Cardiac muscle cell (in vitro differentiated cells and primary cell): ENCODE measurements around the gene FAM114A2. TPM values are rescaled to one million over a fixed set of nuclear protein-coding genes. Genes with fewer than 3 reads are reported as not detected.

Experiments
- DNase-seq, 2 donors: peaks; one replicate each; pipeline versions ENCODE4 v3.0.0 to v3.0.0-alpha.2; 2010 to 2017; ENCODE audit warnings: low read depth in 1 of 2, low spot score in 1 of 2
- H3K27ac ChIP-seq: fragments of 200-600 bp; sonication (generic); 2 replicates; pipeline ENCODE4 v1.5.1; 2016
- H3K27me3 ChIP-seq: fragments of 200-600 bp; sonication (generic); 2 replicates; pipeline ENCODE4 v1.6.0; 2016; ENCODE audit warnings: control low read depth
- H3K36me3 ChIP-seq: fragments of 200-600 bp; sonication (generic); 2 replicates; pipeline ENCODE4 v1.5.1; 2016; ENCODE audit warnings: control low read depth
- H3K4me1 ChIP-seq: fragments of 200-600 bp; sonication (generic); 2 replicates; pipeline ENCODE4 v1.8.1; 2017; ENCODE audit warnings: low read depth, mild to moderate bottlenecking, mixed run types
- H3K4me3 ChIP-seq: fragments of 200-600 bp; sonication (generic); 2 replicates; pipeline ENCODE4 v1.5.1; 2016; ENCODE audit warnings: mild to moderate bottlenecking
- H3K9me3 ChIP-seq: fragments of 200-600 bp; sonication (generic); 2 replicates; pipeline ENCODE4 v1.5.1; 2017; ENCODE audit warnings: low read depth, mild to moderate bottlenecking, control low read depth
- polyA plus RNA-seq: library from polyadenylated mRNA; unstranded; fragments of >200 nt; fragmentation: Nextera tagmentation; extraction: Ambion mirVana; gene quantifications from 2 replicates; pipeline ENCODE4 v1.2.1, GENCODE V29; 2016
- total RNA-seq: library from RNA; depleted of rRNA; stranded (reverse); fragments of >200 nt; gene quantifications from 2 replicates; pipeline ENCODE4 v1.2.3, GENCODE V29; 2016
- TF ChIP-seq, protein P1 (sequence below): IDR thresholded peaks from 2 replicates; pipeline ENCODE4 v1.5.1; 2012; ENCODE audit warnings: low read depth, mild to moderate bottlenecking, low read length

Gene FAM114A2
- total RNA-seq (10.3 and 10.7 TPM in 2 replicates), polyA plus RNA-seq (13.6 and 18.1 TPM in 2 replicates)

DNA sequence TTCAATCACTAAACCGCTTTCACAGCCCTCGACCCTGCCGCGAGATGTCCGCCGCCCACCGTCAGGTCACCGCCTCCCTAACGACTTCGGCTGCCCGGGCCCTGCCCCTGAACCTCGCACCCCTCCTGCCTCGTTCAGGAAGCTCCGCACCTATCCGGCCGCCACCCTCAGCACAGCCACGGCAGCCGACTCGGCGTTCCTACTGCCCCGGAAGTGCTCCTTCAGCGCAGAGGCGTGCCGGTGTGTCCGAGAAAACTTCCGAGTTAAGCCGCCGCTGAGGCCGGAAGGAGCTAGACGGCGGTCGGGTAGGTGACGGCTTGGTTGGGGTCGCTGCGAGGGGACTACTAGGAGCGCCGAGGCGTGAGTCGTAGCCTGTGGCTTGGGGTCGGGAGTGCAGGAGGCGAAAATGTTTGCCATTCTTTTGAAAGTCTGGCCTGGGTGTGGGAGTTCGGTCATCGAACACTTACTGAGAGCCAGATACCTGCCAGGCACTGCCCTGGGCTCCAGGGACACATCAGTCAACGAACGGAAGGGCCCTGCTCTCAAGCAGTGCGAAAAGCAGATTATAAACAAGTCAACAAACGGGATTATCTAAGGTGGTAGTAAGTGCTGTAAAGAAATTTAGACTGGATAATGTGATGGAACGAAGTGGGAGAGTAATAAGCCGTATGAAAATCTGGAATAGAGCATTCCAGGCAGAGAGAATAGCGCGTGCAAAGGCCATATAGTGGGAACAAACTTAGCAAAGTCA is at the start of gene FAM114A2, which contains the start of gene MFAP3:
FAM114A2 (minus strand) TSS at position 204 of the 751 bp plus-strand sequence. CDS start 3,957 bp downstream, outside the sequence.
MFAP3 (plus strand) TSS at position 261 of the 751 bp plus-strand sequence. CDS start 10,756 bp downstream, outside the sequence.
- Histone ChIP-seq H3K36me3 (peaks cover 4% of the 10 kb centered on the region), H3K4me3 (peak within 1 kb of the TSS; percentile 70), H3K4me1 (no peaks in the 10 kb centered on the region), H3K9me3 (no peaks in the 10 kb centered on the region), H3K27ac (peak within 1 kb of the TSS; percentile 90), H3K27me3 (no peaks in the 10 kb centered on the region)
- DNase-seq = peak; percentile 88 to 94
- TF ChIP-seq, protein P1, sequence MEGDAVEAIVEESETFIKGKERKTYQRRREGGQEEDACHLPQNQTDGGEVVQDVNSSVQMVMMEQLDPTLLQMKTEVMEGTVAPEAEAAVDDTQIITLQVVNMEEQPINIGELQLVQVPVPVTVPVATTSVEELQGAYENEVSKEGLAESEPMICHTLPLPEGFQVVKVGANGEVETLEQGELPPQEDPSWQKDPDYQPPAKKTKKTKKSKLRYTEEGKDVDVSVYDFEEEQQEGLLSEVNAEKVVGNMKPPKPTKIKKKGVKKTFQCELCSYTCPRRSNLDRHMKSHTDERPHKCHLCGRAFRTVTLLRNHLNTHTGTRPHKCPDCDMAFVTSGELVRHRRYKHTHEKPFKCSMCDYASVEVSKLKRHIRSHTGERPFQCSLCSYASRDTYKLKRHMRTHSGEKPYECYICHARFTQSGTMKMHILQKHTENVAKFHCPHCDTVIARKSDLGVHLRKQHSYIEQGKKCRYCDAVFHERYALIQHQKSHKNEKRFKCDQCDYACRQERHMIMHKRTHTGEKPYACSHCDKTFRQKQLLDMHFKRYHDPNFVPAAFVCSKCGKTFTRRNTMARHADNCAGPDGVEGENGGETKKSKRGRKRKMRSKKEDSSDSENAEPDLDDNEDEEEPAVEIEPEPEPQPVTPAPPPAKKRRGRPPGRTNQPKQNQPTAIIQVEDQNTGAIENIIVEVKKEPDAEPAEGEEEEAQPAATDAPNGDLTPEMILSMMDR = no peak

DNA sequence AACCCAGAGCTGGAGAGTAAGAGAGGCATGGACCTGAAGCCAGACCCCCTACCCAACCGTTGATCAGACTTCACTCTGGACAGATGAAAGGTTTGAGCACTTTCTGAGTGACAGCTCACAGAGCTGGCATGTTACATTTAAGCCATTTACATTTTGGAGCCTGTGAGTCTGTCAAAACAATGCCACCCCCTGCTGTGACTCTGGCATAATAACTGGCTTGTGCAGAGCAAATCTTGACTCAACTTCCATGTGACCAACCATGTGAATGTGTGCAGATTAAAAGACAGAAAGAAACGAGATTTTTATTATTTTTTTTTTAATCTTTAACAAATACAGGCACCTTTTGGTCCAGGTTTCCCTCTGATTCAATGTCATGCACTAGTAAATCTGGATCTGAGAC is 48.5 kb upstream of the FAM114A2 start:
- TF ChIP-seq, protein P1 = no peak
- peaks cover 43% of the 10 kb centered on the region for H3K27me3 ChIP-seq
- peaks cover 16% of the 10 kb centered on the region for H3K4me1 ChIP-seq
- no peak for DNase-seq
- no peaks in the 10 kb centered on the region for H3K9me3 ChIP-seq
- no peak overlapping the region for H3K4me3 ChIP-seq
- no peak overlapping the region for H3K27ac ChIP-seq
- no peaks in the 10 kb centered on the region for H3K36me3 ChIP-seq

DNA sequence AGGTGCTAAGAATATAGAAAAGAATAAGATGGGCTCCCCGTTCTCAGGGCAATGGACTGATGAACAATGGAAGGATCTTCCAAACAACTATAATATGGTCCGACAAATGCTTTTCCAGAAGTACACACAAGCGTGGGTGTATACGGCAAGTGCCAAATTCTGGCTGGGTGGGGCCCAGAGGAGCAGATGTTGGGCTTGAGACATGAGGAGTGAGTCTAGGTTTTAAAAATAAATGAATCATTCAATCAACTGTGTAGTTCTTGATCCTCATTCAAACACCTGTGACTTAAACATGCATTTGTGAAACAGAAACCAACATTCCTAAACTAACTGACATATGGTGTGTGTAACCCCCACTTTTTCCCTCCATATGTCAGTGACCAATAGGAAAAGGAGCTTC is 47.9 kb upstream of the FAM114A2 start:
- H3K27ac ChIP-seq = no peak overlapping the region
- H3K27me3 ChIP-seq = peaks cover 43% of the 10 kb centered on the region
- no peaks in the 10 kb centered on the region for H3K36me3 ChIP-seq
- no peak overlapping the region for H3K4me3 ChIP-seq
- H3K9me3 ChIP-seq = no peaks in the 10 kb centered on the region
- peaks cover 9% of the 10 kb centered on the region for H3K4me1 ChIP-seq
- TF ChIP-seq, protein P1 = no peak
- no peak for DNase-seq

DNA sequence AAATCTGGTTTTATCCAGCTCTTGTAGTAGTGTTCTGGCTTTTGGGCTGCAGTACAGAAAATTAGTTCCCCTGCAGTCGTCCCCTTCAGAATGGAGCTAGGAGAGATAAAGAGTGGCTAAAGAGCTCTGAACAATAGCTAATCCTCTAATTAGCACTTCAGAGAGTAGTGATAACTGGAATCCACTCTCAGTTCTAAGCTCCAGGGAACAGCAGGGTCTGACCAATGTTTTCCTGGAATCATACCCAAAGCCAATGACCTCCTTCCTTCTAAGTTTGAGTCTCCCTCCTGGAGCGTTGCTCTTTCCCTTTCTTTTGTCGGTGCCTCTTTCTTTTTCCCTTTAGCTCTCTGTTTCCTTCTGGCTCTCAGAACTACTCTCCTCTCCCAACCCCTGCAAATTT is 47.4 kb upstream of the FAM114A2 start:
- Histone ChIP-seq H3K27ac (no peak overlapping the region), H3K27me3 (peaks cover 48% of the 10 kb centered on the region), H3K9me3 (no peaks in the 10 kb centered on the region), H3K4me3 (no peak overlapping the region), H3K4me1 (peaks cover 8% of the 10 kb centered on the region), H3K36me3 (no peaks in the 10 kb centered on the region)
- DNase-seq = no peak
- TF ChIP-seq, protein P1 = no peak

DNA sequence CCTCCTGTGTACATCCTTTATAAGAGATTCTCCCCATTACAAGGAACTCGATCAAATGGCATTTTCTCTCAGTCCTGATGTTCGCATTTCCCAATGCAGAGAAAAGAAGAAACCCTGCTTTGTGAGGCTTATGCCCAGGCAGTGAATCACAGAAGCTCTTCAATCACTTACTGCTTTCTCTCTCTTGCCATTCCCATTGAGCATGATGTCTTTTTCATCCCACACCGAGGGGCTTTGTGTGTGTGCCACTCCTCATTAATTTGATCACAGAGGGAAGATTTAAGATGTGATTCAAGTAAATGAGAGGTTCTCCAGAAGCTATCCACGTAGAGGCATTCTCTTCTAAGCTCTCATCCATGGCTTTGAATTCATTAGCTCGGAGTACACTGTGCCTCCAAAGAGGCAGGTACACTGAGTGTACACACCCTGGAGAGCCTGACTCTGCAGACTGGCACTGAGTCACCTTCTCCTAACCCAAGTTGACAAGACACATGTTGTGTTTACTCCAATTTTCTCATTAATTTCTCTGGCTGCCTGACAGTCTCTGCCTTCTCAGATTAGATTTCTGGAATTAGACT is 45.4 kb upstream of the FAM114A2 start:
- H3K27ac ChIP-seq = no peak overlapping the region
- H3K36me3 ChIP-seq = no peaks in the 10 kb centered on the region
- no peak for DNase-seq

More for the DNA sequence above, 45.4 kb upstream of the FAM114A2 start:
- H3K4me3 ChIP-seq = no peak overlapping the region
- peaks cover 57% of the 10 kb centered on the region for H3K27me3 ChIP-seq
- peaks cover 8% of the 10 kb centered on the region for H3K4me1 ChIP-seq
- TF ChIP-seq, protein P1 = no peak
- H3K9me3 ChIP-seq = no peaks in the 10 kb centered on the region
